Activated T-helper 1 cell treated with anti-CD3 and anti-CD28 coated beads, Interleukin-2, amount 50 U/mL, for 16 hours (primary cell): Measurements from ENCODE around the gene SDK1.
"Not testable (repeated sequence)": the region's sequence is repeated elsewhere in the genome, so short reads cannot be mapped to it uniquely, and the experiment has no call there.

ENCODE experiments used
- DNase-seq, 2 donors: peaks; one replicate each; pipeline ENCODE4 v3.0.0-alpha.2; 2020; ENCODE audit warnings: low read depth in 1 of 2, low spot score in 1 of 2

Gene SDK1

DNA sequence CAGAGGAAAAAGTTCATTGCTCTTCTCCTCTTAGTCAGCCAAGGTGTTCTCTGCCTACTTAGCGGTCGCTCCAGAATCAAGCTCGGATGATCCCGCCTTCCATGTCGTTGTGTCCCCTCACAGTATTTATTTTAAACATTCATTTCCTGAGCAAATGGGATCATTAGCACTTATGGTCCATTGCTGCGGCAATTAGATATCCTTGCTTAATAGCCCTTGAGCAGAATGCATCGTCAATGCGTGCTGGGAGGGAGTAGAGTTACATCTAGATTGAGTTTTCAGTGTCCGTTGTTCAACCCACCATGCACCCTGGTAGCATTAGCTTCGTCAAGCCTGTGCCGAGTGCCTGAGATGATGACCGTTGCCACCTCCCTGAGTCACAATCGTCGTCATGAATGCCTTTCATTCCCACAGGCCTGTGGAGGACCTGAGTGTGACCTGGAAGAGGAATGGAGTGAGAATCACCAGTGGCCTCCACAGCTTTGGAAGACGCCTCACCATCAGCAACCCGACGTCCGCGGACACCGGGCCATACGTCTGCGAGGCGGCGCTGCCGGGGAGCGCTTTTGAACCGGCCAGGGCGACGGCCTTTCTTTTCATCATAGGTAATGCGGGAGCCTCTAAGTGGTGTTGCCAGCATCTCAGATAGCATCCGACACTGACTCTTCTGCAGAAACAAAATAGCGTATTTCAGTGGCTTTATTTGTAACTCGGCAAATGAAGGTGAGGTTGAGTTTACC is 650.4 kb downstream of the SDK1 start:
- DNase-seq, result no peak

- no peak for DNase-seq
Observed at GRCh38 chr7:3953133-3953532, 652.1 kb downstream of the SDK1 start.

- no peak for DNase-seq
Observed at GRCh38 chr7:3953946-3954345, 652.9 kb downstream of the SDK1 start.

DNA sequence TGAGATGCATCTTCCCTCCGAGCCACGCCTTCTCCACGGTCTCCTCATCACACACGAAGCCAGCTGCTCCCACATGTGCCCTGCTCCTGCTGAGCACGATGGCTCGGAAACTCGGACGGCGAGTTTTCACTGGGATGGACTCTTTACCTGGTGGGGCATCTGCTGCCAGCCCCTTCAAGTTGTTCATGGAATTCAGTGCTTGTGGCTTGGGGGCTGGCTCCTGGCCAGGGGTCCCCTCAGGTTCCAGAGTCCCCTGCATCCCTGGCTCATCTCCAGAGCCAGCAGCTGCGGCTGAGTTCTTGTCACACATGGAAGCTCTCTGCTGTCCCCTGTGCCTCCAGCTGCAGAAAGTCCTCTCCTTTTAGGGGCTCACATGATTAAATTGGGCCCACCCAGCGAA is 654.0 kb downstream of the SDK1 start:
- DNase-seq, result no peak

DNA sequence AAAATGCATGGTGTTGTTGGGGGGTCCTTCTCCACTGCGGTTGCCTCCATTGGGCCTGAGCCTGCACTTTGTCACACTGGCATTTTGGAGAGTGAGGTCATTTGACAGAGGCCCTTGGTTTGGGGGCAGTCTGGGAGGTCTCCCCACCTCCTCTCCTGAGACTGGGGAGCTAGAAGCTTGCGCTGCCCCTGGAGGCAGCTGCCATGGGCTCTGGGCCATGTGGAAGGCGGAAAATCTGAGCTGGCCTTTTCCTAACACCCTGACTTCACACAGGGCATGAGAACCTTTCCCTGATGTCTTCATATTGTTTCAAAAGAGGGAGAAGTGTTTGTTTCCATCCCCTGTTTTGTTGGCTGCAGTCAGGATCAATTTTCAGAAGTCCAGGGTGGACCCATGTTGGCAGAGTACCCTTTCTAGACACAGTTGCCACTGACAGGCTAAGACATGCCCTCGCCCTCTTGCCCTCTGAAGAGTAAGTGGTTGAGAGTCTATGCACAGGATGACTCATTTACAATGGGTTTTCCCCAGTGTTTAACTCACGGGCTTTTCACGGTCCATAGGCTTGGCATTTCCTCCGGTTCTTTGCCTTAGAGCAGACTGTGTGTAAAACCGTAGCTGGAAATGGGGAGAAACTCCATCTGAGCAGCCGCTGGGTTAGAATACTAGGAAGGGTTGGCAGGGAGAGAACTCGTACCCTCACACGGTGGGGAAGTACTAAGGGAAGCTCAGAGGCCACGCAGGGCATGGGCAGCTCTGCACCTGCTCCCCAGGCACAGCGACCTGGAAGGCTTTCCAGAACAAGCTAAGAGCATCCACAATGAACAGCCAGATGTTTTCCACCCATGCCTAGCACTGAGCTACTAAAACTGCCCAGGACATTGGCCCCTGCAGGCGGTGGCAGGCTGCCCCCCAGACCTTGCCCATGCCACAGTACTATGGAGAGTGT is 655.0 kb downstream of the SDK1 start:
- no peak for DNase-seq

DNA sequence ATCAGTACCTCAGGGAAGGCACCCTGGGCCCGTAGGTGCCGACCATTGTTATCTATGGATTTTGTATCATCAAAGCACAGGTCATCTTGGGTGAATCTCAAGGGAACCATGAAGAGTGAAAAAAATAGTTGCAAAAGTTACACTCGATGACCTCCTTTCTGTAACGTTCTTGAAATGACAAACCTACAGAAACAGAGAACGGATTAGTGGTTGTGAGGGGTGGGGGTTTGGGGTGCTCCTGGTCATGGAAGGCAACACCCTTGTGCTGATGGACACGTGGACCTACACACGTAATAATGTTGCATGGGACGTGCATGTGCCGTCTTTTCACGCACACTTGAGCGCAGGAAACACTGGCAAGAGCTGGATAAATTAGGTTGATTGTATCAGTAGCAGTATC is 655.9 kb downstream of the SDK1 start:
- DNase-seq, result no peak

DNA sequence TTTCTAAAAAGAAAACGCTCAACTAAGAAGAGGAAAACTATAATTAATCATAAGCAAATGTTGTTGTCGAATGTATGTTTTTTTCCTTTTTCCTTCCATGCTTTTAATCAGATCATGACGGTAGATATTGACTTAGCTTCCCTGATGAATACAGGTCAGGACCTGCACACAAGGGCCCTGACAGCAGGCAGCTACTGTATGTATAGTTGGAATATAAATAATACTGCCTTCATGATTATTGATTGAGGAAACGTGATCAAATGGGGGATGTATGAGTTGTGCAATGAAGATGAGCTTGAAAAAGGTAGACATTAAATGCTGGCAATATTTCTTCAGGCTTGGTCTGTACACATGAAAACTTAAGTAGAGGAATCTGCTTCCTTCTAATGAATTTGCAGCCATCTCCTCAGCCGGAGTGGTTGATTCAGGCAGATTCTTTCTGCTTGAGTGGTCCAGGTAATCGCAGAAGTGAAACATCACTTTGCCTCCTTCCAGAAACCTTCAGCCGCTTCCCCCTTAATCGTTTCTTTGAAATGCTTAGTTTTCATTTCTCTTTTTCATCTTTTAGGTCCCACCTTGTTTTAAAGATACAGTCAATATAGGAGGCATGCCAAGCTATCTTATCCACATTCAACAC is 656.5 kb downstream of the SDK1 start:
- DNase-seq, result no peak

GRCh38 chr7:3958109-3958483 is 657.0 kb downstream of the SDK1 start:
- DNase-seq, result no peak

DNA sequence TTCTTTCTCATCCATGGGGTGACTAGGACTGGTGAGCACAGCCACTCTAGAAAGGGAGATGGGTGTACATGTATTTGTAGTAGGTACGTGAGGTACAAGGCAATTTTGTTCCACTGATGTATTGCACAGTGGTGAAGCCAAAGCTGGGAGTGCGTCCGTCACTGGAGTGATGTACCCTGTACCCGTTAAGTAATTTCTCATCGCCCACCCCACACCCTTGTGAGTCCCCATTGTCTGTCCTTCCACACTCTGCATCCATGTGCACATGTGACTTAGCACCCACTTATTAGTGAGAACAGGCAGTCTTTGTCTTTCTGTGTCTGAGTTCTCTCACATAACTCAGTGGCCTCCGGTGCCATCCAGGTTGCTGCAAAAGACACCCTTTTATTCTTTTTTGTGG is 658.3 kb downstream of the SDK1 start:
- no peak for DNase-seq

- no peak for DNase-seq
Observed at GRCh38 chr7:3960050-3960763, 659.2 kb downstream of the SDK1 start.

- DNase-seq, result no peak
Observed at GRCh38 chr7:3960942-3961341, 659.9 kb downstream of the SDK1 start.

- no peak for DNase-seq
Observed at GRCh38 chr7:3961857-3962503, 660.9 kb downstream of the SDK1 start.

GRCh38 chr7:3963768-3964167 is 662.7 kb downstream of the SDK1 start:
- DNase-seq, result not testable (repeated sequence)

GRCh38 chr7:3964980-3965606 is 664.0 kb downstream of the SDK1 start:
- no peak for DNase-seq

- no peak for DNase-seq
Observed at GRCh38 chr7:3965794-3966395, 664.8 kb downstream of the SDK1 start.

DNA sequence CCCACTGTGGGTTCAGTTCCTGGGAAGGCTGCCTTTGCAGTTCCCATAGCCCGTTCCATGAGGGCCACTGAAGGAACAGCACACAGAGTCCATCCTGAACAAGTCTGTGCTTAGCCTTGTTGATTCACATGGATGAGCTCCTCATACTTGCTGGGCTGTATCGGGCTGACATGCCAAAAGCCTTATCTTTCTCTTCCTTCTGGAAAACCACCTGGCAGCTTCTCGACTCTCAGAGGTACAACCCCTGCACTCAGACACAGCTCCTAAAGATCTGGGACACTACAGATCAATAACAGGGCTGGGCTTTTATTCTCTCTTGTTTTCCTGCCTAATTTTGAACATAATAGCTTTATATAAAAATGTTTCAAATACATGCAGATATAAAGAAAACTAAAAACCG is 667.2 kb downstream of the SDK1 start:
- DNase-seq, result no peak

GRCh38 chr7:3969286-3969685 is 668.2 kb downstream of the SDK1 start:
- DNase-seq, result no peak

- no peak for DNase-seq
Observed at GRCh38 chr7:3971323-3971722, 670.3 kb downstream of the SDK1 start.

DNA sequence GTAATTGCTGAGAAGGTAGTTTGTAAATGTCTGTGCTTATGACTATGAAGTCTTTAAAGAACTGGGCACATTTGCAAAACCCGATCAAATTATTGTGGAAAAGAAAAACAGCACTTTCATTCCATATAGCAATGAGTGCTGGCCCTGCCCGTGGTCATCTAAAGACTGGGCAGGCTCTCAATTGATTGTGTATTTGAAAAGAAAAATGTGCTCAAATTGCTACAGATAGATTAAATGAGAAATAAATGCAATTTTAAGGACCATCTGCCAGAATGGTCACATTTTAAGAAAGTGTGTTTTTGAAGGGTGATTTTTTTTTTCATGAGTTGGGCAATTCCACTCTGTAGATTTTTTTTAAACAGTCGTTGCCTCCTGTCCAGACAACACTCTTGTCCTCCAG is 672.2 kb downstream of the SDK1 start:
- DNase-seq, result no peak

GRCh38 chr7:3974329-3974728 is 673.3 kb downstream of the SDK1 start:
- no peak for DNase-seq
